K562 (cell line): ENCODE data around the gene TMEM41A. TPM values are rescaled to one million over a fixed set of nuclear protein-coding genes. Genes with fewer than 3 reads are reported as not detected.

ENCODE experiments used
- BCLAF1 ChIP-seq, 2 experiments: fragments of 450-650 bp in 1 of 2; IDR thresholded peaks; 2 replicates each; pipeline ENCODE4 v1.6.1; 2011 to 2017; ENCODE audit warnings: low read depth in 2 of 2, antibody characterized with exemption in 1 of 2, borderline replicate concordance in 1 of 2, low read length in 1 of 2, mild to moderate bottlenecking in 1 of 2, mixed read lengths in 1 of 2; ENCODE audit not compliant: control insufficient read depth in 1 of 2
- BCOR ChIP-seq: fragments of 450-650 bp; IDR thresholded peaks from 2 replicates; pipeline ENCODE4 v1.6.1; 2016
- CEBPG ChIP-seq, 3 experiments: fragments of 200-800 bp in 1 of 3; sonication (Bioruptor generic) in 1 of 3; sonication (generic) in 1 of 3; formaldehyde crosslinking in 1 of 3; IDR thresholded peaks in 2 of 3; conservative IDR thresholded peaks in 1 of 3; 2 replicates each; pipeline versions ENCODE4 v1.6.1 to v1.8.0; 2016 to 2022; ENCODE audit warnings: missing compliant biosample characterization in 2 of 3, missing genetic modification characterization in 2 of 3, mild to moderate bottlenecking in 1 of 3, missing genetic modification reagents in 1 of 3
- CREBBP ChIP-seq: IDR thresholded peaks from one replicate; pipeline ENCODE4 v1.6.1; 2012; ENCODE audit warnings: low read depth, mild to moderate bottlenecking, control low read depth, inconsistent platforms, low read length
- ELF2 ChIP-seq: fragments of 250-450 bp; sonication (Bioruptor Pico); IDR thresholded peaks from 2 replicates; pipeline ENCODE4 v1.5.0; 2021; ENCODE audit warnings: mild to moderate bottlenecking
- HNRNPLL ChIP-seq: fragments of 200-400 bp; formaldehyde crosslinking; IDR thresholded peaks from 2 replicates; pipeline ENCODE4 v1.6.1; 2017; ENCODE audit warnings: low read length, low read depth, mild to moderate bottlenecking; ENCODE audit not compliant: poor library complexity, severe bottlenecking
- KAT2B ChIP-seq: IDR thresholded peaks from one replicate; pipeline ENCODE4 v1.6.1; 2012; ENCODE audit warnings: low read depth, mild to moderate bottlenecking, control low read depth, inconsistent platforms, low read length, moderate library complexity
- MAFF ChIP-seq: IDR thresholded peaks from 2 replicates; pipeline ENCODE4 v1.6.1; 2012; ENCODE audit warnings: low read length, improper control_type of control experiment
- NR2F6 ChIP-seq: fragments of 450-650 bp; formaldehyde crosslinking; IDR thresholded peaks from 2 replicates; pipeline ENCODE4 v1.4.0; 2020; ENCODE audit warnings: mild to moderate bottlenecking
- NRF1 ChIP-seq, 2 experiments: fragments of 450-650 bp; IDR thresholded peaks in 1 of 2; conservative IDR thresholded peaks in 1 of 2; 2 replicates each; pipeline ENCODE4 v1.6.1; 2014; ENCODE audit warnings: mild to moderate bottlenecking in 2 of 2
- PCBP2 ChIP-seq: fragments of 200-400 bp; formaldehyde crosslinking; IDR thresholded peaks from 2 replicates; pipeline ENCODE4 v1.6.1; 2018; ENCODE audit warnings: low read length, low read depth, mild to moderate bottlenecking, moderate library complexity; ENCODE audit not compliant: poor library complexity, severe bottlenecking
- PHB2 ChIP-seq: fragments of 450-650 bp; IDR thresholded peaks from 2 replicates; pipeline ENCODE4 v1.6.1; 2017; ENCODE audit warnings: low read depth
- POLR2AphosphoS5 ChIP-seq: IDR thresholded peaks from 2 replicates; pipeline ENCODE4 v1.6.1; 2011; ENCODE audit warnings: mild to moderate bottlenecking, low read depth, low read length, moderate library complexity; ENCODE audit not compliant: control insufficient read depth, insufficient read depth
- PRMT5 ChIP-seq: sonication (generic); formaldehyde crosslinking; IDR thresholded peaks from 2 replicates; pipeline ENCODE4 v1.5.0; 2020; ENCODE audit warnings: missing genetic modification reagents
- RBM14 ChIP-seq: fragments of 200-400 bp; formaldehyde crosslinking; IDR thresholded peaks from 2 replicates; pipeline ENCODE4 v1.6.1; 2018; ENCODE audit warnings: low read depth, mild to moderate bottlenecking, low read length, moderate library complexity, borderline replicate concordance; ENCODE audit not compliant: insufficient read depth
- RCOR1 ChIP-seq, 2 experiments: IDR thresholded peaks; 2 replicates each; pipeline ENCODE4 v1.6.1; 2012; ENCODE audit warnings: low read depth in 2 of 2, low read length in 2 of 2, borderline replicate concordance in 1 of 2, improper control_type of control experiment in 1 of 2
- RHOXF2B ChIP-seq: fragments of 250-450 bp; sonication (Bioruptor Pico); conservative IDR thresholded peaks from 2 replicates; pipeline ENCODE4 v1.5.1; 2021
- RNF2 ChIP-seq: sonication (generic); IDR thresholded peaks from 2 replicates; pipeline ENCODE4 v1.6.1; 2016
- ZKSCAN3 ChIP-seq: fragments of 250-450 bp; sonication (Bioruptor Pico); IDR thresholded peaks from 2 replicates; pipeline ENCODE4 v1.4.0; 2020
- ZNF436 ChIP-seq: fragments of 250-450, 450-650 bp; sonication (Bioruptor Pico); formaldehyde crosslinking; IDR thresholded peaks from 2 replicates; pipeline ENCODE4 v1.7.0; 2020; ENCODE audit warnings: mild to moderate bottlenecking
- ZNF707 ChIP-seq: fragments of 250-450 bp; sonication (Bioruptor Pico); conservative IDR thresholded peaks from 2 replicates; pipeline ENCODE4 v1.8.0; 2022; ENCODE audit warnings: inconsistent platforms, mild to moderate bottlenecking, moderate library complexity
- polyA plus RNA-seq, 8 experiments: library from polyadenylated mRNA; depleted of rRNA in 4 of 8; stranded (reverse) in 5 of 8; unstranded in 3 of 8; fragments of >200 nt; fragmentation: Nextera tagmentation in 2 of 8; fragmentation: Illumina TruSeq in 1 of 8; extraction: Ambion mirVana in 2 of 8; extraction: Trizol in 1 of 8; gene quantifications; 2 replicates each; pipeline versions ENCODE4 v1.2.1 to v1.2.3, GENCODE V29; 2011 to 2014; ENCODE audit warnings: inconsistent platforms in 1 of 8, missing spikeins in 1 of 8
- total RNA-seq, 7 experiments: library from RNA; depleted of rRNA in 6 of 7; stranded (reverse); fragments of >200 nt in 6 of 7; fragmentation: Illumina TruSeq in 2 of 7; extraction: Trizol in 2 of 7; gene quantifications; 2 replicates each; pipeline versions ENCODE4 v1.2.1 to v1.2.3, GENCODE V29; 2011 to 2021; ENCODE audit warnings: low replicate concordance in 1 of 7
- TF ChIP-seq, protein P1 (sequence below): fragments of 450-650 bp; IDR thresholded peaks from 2 replicates; pipeline ENCODE4 v1.6.1; 2016; ENCODE audit warnings: borderline replicate concordance
- TF ChIP-seq, protein P2 (sequence below): fragments of 450-650 bp; IDR thresholded peaks from 2 replicates; pipeline ENCODE4 v1.6.1; 2017; ENCODE audit warnings: mild to moderate bottlenecking, moderate library complexity

TMEM41A gene
- total and polyA plus RNA-seq, 9 of the 15 experiments (the other 6 are each of a cell fraction or from before 2014, with no cell fraction given), result 22.5 to 65.9 (median 31.5) TPM

DNA sequence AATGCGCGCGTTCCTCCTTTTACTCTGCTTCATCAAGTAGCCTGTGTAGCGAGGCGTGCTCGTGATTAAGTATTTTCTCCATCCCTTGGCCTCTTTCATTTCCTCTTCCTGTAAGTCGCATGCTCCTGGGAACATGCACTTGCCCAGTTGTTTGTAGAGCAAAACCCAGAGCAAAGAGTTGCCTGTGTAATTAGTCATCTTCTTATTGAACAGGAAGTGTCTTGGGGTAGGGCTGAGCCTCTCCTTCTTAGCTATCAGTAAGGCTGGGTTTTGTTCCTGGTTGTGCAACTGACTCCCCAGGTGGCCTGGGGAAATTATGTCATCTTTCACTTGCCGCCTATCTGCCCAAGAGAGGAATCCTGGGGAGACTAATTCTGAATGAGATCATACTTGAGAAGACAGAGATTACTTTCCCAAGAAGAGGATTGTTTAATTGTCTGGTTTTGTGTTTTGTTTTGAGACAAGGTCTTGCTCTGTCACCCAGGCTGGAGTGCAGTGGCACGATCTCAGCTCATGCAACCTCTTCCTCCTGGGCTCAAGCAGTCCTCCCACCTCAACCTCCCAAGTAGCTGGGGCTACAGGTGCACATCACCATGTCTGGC, 38.6 kb upstream of the TMEM41A start (continued):
- TF ChIP-seq CEBPG (CRISPR knock-in tag; IDR thresholded peaks at IDR 0.05), result peak; percentile 94
- peak; percentile 95 to 97 for TF ChIP-seq CEBPG (tag; conservative IDR thresholded peaks at IDR 0.05 in 1 of 2, IDR thresholded peaks at IDR 0.05 in 1 of 2)
- 0 out of 2 replicates have a peak, but pooled peaks have one; percentile 54 for TF ChIP-seq RNF2
- TF ChIP-seq MAFF, result no peak
- peak; percentile 67 to 68 for TF ChIP-seq NRF1 (conservative IDR thresholded peaks at IDR 0.05 in 1 of 2, IDR thresholded peaks at IDR 0.05 in 1 of 2)
- TF ChIP-seq ZKSCAN3 (CRISPR knock-in tag), result no peak
- no peak for TF ChIP-seq NR2F6 (CRISPR knock-in tag)
- no peak for TF ChIP-seq RBM14
- no peak for TF ChIP-seq RHOXF2B (CRISPR knock-in tag)
- TF ChIP-seq PHB2, result no peak
- no peak for TF ChIP-seq KAT2B
- no peak for TF ChIP-seq ZNF436 (CRISPR knock-in tag)
- TF ChIP-seq ELF2, result no peak
- no peak for TF ChIP-seq PRMT5 (CRISPR knock-in tag)
- TF ChIP-seq BCOR, result no peak
- peak; percentile 59; the same call in 1 of the 2 replicates for TF ChIP-seq POLR2AphosphoS5
- peak in 1 of 2 experiments; percentile 82; a peak in 1 of 4 replicates for TF ChIP-seq RCOR1 (IDR thresholded peaks at IDR 0.05; ENCODE audit: borderline replicate concordance in 1 of 2, low read depth in 2 of 2, low read length in 2 of 2)
- TF ChIP-seq HNRNPLL, result no peak
- TF ChIP-seq ZNF707 (CRISPR knock-in tag), result no peak
- no peak for TF ChIP-seq PCBP2
- TF ChIP-seq, protein P1, sequence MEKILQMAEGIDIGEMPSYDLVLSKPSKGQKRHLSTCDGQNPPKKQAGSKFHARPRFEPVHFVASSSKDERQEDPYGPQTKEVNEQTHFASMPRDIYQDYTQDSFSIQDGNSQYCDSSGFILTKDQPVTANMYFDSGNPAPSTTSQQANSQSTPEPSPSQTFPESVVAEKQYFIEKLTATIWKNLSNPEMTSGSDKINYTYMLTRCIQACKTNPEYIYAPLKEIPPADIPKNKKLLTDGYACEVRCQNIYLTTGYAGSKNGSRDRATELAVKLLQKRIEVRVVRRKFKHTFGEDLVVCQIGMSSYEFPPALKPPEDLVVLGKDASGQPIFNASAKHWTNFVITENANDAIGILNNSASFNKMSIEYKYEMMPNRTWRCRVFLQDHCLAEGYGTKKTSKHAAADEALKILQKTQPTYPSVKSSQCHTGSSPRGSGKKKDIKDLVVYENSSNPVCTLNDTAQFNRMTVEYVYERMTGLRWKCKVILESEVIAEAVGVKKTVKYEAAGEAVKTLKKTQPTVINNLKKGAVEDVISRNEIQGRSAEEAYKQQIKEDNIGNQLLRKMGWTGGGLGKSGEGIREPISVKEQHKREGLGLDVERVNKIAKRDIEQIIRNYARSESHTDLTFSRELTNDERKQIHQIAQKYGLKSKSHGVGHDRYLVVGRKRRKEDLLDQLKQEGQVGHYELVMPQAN, result no peak
- no peak for TF ChIP-seq CREBBP
- no peak for TF ChIP-seq BCLAF1 (IDR thresholded peaks at IDR 0.05; ENCODE audit: borderline replicate concordance in 1 of 2, control insufficient read depth in 1 of 2, low read depth in 2 of 2, low read length in 1 of 2)
- TF ChIP-seq, protein P2, sequence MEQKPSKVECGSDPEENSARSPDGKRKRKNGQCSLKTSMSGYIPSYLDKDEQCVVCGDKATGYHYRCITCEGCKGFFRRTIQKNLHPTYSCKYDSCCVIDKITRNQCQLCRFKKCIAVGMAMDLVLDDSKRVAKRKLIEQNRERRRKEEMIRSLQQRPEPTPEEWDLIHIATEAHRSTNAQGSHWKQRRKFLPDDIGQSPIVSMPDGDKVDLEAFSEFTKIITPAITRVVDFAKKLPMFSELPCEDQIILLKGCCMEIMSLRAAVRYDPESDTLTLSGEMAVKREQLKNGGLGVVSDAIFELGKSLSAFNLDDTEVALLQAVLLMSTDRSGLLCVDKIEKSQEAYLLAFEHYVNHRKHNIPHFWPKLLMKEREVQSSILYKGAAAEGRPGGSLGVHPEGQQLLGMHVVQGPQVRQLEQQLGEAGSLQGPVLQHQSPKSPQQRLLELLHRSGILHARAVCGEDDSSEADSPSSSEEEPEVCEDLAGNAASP, result no peak
